Gastrocnemius medialis (tissue), 4 donors: ENCODE measurements around the gene KLF11. TPM values are rescaled to one million over a fixed set of nuclear protein-coding genes. Genes with fewer than 3 reads are reported as not detected.
A peak's percentile ranks its signal among the peaks of the same experiment; 100 is the strongest.
"Not testable (repeated sequence)": the region's sequence is repeated elsewhere in the genome, so short reads cannot be mapped to it uniquely, and the experiment has no call there.

ENCODE experiments used
- ATAC-seq, 2 donors: fragments of 150-250 bp; one replicate each; pipeline ENCODE4 v1.9.1; 2016
- DNase-seq, 2 donors: peaks; one replicate each; pipeline ENCODE4 v3.0.0-alpha.2; 2019
- H3K27ac ChIP-seq, 4 donors: fragments of 200-600 bp; sonication (generic); 1 replicate in 1 of 4; 2 replicates in 3 of 4; pipeline ENCODE4 v1.5.1; 2016 to 2018; ENCODE audit warnings: mild to moderate bottlenecking in 2 of 4, moderate library complexity in 1 of 4
- H3K27me3 ChIP-seq, 3 donors: fragments of 200-600 bp; sonication (generic) in 2 of 3; 1 replicate in 1 of 3; 2 replicates in 2 of 3; pipeline versions ENCODE4 v1.5.1 to v1.6.0; 2016 to 2019; ENCODE audit warnings: mild to moderate bottlenecking in 1 of 3, moderate library complexity in 1 of 3
- H3K36me3 ChIP-seq, 2 donors: fragments of 200-600 bp; sonication (generic) in 1 of 2; one replicate each; pipeline ENCODE4 v1.5.1; 2017 to 2018
- H3K4me1 ChIP-seq, 2 donors: fragments of 200-600 bp; sonication (generic) in 1 of 2; one replicate each; pipeline ENCODE4 v1.5.1; 2016 to 2017; ENCODE audit warnings: mild to moderate bottlenecking in 2 of 2
- H3K4me3 ChIP-seq, 4 donors: fragments of 200-600 bp; sonication (generic) in 3 of 4; 1 replicate in 1 of 4; 2 replicates in 3 of 4; pipeline ENCODE4 v1.5.1; 2016 to 2019; ENCODE audit warnings: mild to moderate bottlenecking in 2 of 4
- H3K9me3 ChIP-seq, 3 donors: fragments of 200-600 bp; sonication (generic) in 2 of 3; 1 replicate in 1 of 3; 2 replicates in 2 of 3; pipeline ENCODE4 v1.5.1; 2016 to 2019
- CTCF ChIP-seq, 5 experiments: fragments of 450-650 bp in 3 of 5; fragments of 200-600 bp in 2 of 5; sonication (generic) in 2 of 5; IDR thresholded peaks in 4 of 5; conservative IDR thresholded peaks in 1 of 5; 1 replicate in 4 of 5; 2 replicates in 1 of 5; pipeline ENCODE4 v1.5.1; 2016 to 2019; ENCODE audit warnings: antibody characterized with exemption in 5 of 5, mild to moderate bottlenecking in 3 of 5, moderate library complexity in 3 of 5
- POLR2A ChIP-seq, 2 donors: fragments of 450-650 bp; IDR thresholded peaks; one replicate each; pipeline ENCODE4 v1.6.1; 2017; ENCODE audit warnings: antibody characterized with exemption in 2 of 2, mild to moderate bottlenecking in 2 of 2, moderate library complexity in 2 of 2
- in situ Hi-C, 4 donors: fragments of 200-750 bp; cut with MboI; loops; one replicate each; pipeline versions ENCODE4 v1.15.0 to v1.8.0; 2017; ENCODE audit warnings: low sequenced_read_pairs in 4 of 4
- intact Hi-C: fragments of 100-400 bp; cut with DNase I; formaldehyde crosslinking; loops from one replicate; pipeline ENCODE4 v1.15.1; 2023; ENCODE audit warnings: low total_unique reads
- total RNA-seq, 4 donors: library from RNA; depleted of rRNA; stranded (reverse); fragments of >200 nt; gene quantifications; one replicate each; pipeline versions ENCODE4 v1.1.0 to v1.2.3, GENCODE V29; 2016

KLF11 gene
- total RNA-seq, 4 donors from 2014 or later: 7.6 to 18.3 (median 12.9) TPM

GRCh38 chr2:10028407-10028987 is 14.9 kb upstream of the KLF11 start:
- intact Hi-C loops: no loop called here
- Histone ChIP-seq H3K4me1 (peaks cover 0 to 13% of the 10 kb centered on the region in 2 donors), H3K9me3 (no peaks in the 10 kb centered on the region), H3K36me3 (no peaks in the 10 kb centered on the region), H3K27me3 (no peaks in the 10 kb centered on the region), H3K27ac (peak overlapping the region; percentile 44 to 65 (median 55)), H3K4me3 (no peak overlapping the region)
- TF ChIP-seq POLR2A (IDR thresholded peaks at IDR 0.05) (no peak), CTCF (IDR thresholded peaks at IDR 0.05 in 4 of 5, conservative IDR thresholded peaks at IDR 0.05 in 1 of 5) (no peak)
- no peak for ATAC-seq
- in situ Hi-C loops: loop anchor here in 2 of 4 donors (25.0 kb wide), 2 partner anchors 216 to 391 kb away; partner anchors contain the start of gene YWHAQ (in 1 of the 2)
- DNase-seq: no peak

GRCh38 chr2:10028988-10029874 is 14.1 kb upstream of the KLF11 start:
- Histone ChIP-seq H3K4me1 (peaks cover 0 to 13% of the 10 kb centered on the region in 2 donors), H3K27ac (peak overlapping the region; percentile 44 to 65 (median 55)), H3K9me3 (no peaks in the 10 kb centered on the region), H3K27me3 (no peaks in the 10 kb centered on the region), H3K4me3 (peak overlapping the region in 1 of 4 donors; percentile 6), H3K36me3 (no peaks in the 10 kb centered on the region)
- intact Hi-C loops: no loop called here
- DNase-seq (peak in 1 of 2 donors; percentile 39), ATAC-seq (peak; percentile 36 to 40)
- TF ChIP-seq POLR2A (IDR thresholded peaks at IDR 0.05) (peak; percentile 10 to 26), CTCF (IDR thresholded peaks at IDR 0.05 in 4 of 5, conservative IDR thresholded peaks at IDR 0.05 in 1 of 5) (no peak)
- in situ Hi-C loops: loop anchor here in 2 of 4 donors (25.0 kb wide), 2 partner anchors 217 to 392 kb away; partner anchors contain the start of gene YWHAQ (in 1 of the 2)

- Histone ChIP-seq H3K36me3 (no peaks in the 10 kb centered on the region), H3K27ac (peak overlapping the region in 3 of 4 donors; percentile 44 to 65 (median 56)), H3K9me3 (no peaks in the 10 kb centered on the region), H3K27me3 (no peaks in the 10 kb centered on the region), H3K4me3 (peak overlapping the region in 1 of 4 donors; percentile 6), H3K4me1 (peaks cover 0 to 13% of the 10 kb centered on the region in 2 donors)
- DNase-seq: no peak
- TF ChIP-seq POLR2A (IDR thresholded peaks at IDR 0.05) (no peak), CTCF (IDR thresholded peaks at IDR 0.05 in 4 of 5, conservative IDR thresholded peaks at IDR 0.05 in 1 of 5) (no peak)
- no peak for ATAC-seq
- in situ Hi-C loops: loop anchor here in 2 of 4 donors (25.0 kb wide), 2 partner anchors 218 to 393 kb away; partner anchors contain the start of gene YWHAQ (in 1 of the 2)
- intact Hi-C loops: no loop called here
Measured at GRCh38 chr2:10029875-10030223, 13.5 kb upstream of the KLF11 start.

- in situ Hi-C loops: loop anchor here in 2 of 4 donors (25.0 kb wide), 2 partner anchors 218 to 393 kb away; partner anchors contain the start of gene YWHAQ (in 1 of the 2)
- no peak for DNase-seq
Measured at GRCh38 chr2:10030311-10030736, 13.0 kb upstream of the KLF11 start.

GRCh38 chr2:10030798-10031197 is 12.6 kb upstream of the KLF11 start:
- intact Hi-C loops, H3K27me3 ChIP-seq, H3K9me3 ChIP-seq, ATAC-seq, H3K27ac ChIP-seq, DNase-seq, H3K36me3 ChIP-seq, H3K4me3 ChIP-seq: not testable (repeated sequence)
- in situ Hi-C loops: loop anchor here in 2 of 4 donors (25.0 kb wide), 2 partner anchors 218 to 393 kb away; partner anchors contain the start of gene YWHAQ (in 1 of the 2)
- peaks cover 4 to 21% of the 10 kb centered on the region in 2 donors for H3K4me1 ChIP-seq

More at GRCh38 chr2:10030311-10030736, 13.0 kb upstream of the KLF11 start:
- Histone ChIP-seq H3K9me3 (no peaks in the 10 kb centered on the region), H3K36me3 (no peaks in the 10 kb centered on the region), H3K27me3 (no peaks in the 10 kb centered on the region), H3K27ac (peak overlapping the region in 1 of 4 donors; percentile 65), H3K4me3 (no peak overlapping the region), H3K4me1 (peaks cover 0 to 16% of the 10 kb centered on the region in 2 donors)
- intact Hi-C loops: no loop called here
- TF ChIP-seq CTCF (IDR thresholded peaks at IDR 0.05 in 4 of 5, conservative IDR thresholded peaks at IDR 0.05 in 1 of 5): no peak
- TF ChIP-seq POLR2A (IDR thresholded peaks at IDR 0.05): no peak
- ATAC-seq: no peak
